CD4-positive, alpha-beta memory T cell (primary cell): Measurements from ENCODE around the gene DPEP3. TPM values are rescaled to one million over a fixed set of nuclear protein-coding genes. Genes with fewer than 3 reads are reported as not detected.
"Not testable (repeated sequence)": the region's sequence is repeated elsewhere in the genome, so short reads cannot be mapped to it uniquely, and the experiment has no call there.

Experiments used
- CTCF ChIA-PET: fragments of 350-600 bp; sonication (Branson Sonifier 250); formaldehyde crosslinking; loops from one replicate; lab custom pipeline; 2021; ENCODE audit warnings: inconsistent platforms; ENCODE audit not compliant: partially characterized antibody; lab: Charles Lee
- POLR2A ChIA-PET: fragments of 350-600 bp; sonication (Branson Sonifier 250); formaldehyde crosslinking; loops from one replicate; lab custom pipeline; 2021; ENCODE audit not compliant: partially characterized antibody; lab: Charles Lee
- DNase-seq, 5 donors: peaks; one replicate each; pipeline versions ENCODE4 v3.0.0 to v3.0.0-alpha.2; 2020 to 2022; ENCODE audit warnings: mixed read lengths in 1 of 5
- H3K27ac ChIP-seq: one replicate; pipeline ENCODE4 v1.7.0; 2013; ENCODE audit warnings: low read depth, low read length
- H3K27me3 ChIP-seq: 2 replicates; pipeline ENCODE4 v1.7.0; 2013; ENCODE audit warnings: mild to moderate bottlenecking, low read length, moderate library complexity; ENCODE audit not compliant: insufficient read depth
- H3K36me3 ChIP-seq: 2 replicates; pipeline ENCODE4 v1.7.0; 2013; ENCODE audit warnings: mild to moderate bottlenecking, low read length, moderate library complexity; ENCODE audit not compliant: insufficient read depth
- H3K4me1 ChIP-seq: 2 replicates; pipeline ENCODE4 v1.7.0; 2013; ENCODE audit warnings: mild to moderate bottlenecking, low read length, moderate library complexity; ENCODE audit not compliant: insufficient read depth
- H3K4me3 ChIP-seq, 2 donors: one replicate each; pipeline ENCODE4 v1.7.0; 2013; ENCODE audit warnings: low read length in 2 of 2, mild to moderate bottlenecking in 1 of 2
- H3K9me3 ChIP-seq, 2 donors: one replicate each; pipeline ENCODE4 v1.7.0; 2013; ENCODE audit warnings: low read length in 2 of 2, control low read depth in 1 of 2; ENCODE audit not compliant: control insufficient read depth in 1 of 2
- H3K27ac Mint-ChIP-seq, 7 donors: one replicate each; pipeline ENCODE4 v1.8.0; 2020 to 2021; ENCODE audit warnings: mixed read lengths in 7 of 7, mild to moderate bottlenecking in 6 of 7, inconsistent platforms in 3 of 7, moderate library complexity in 3 of 7
- H3K27me3 Mint-ChIP-seq, 2 donors: one replicate each; pipeline ENCODE4 v1.8.0; 2020 to 2021; ENCODE audit warnings: mixed read lengths in 2 of 2
- H3K36me3 Mint-ChIP-seq, 2 donors: one replicate each; pipeline ENCODE4 v1.8.0; 2020 to 2021; ENCODE audit warnings: mixed read lengths in 2 of 2, inconsistent platforms in 1 of 2, mild to moderate bottlenecking in 1 of 2
- H3K4me1 Mint-ChIP-seq, 4 donors: one replicate each; pipeline ENCODE4 v1.8.0; 2020 to 2021; ENCODE audit warnings: mixed read lengths in 4 of 4, mild to moderate bottlenecking in 1 of 4
- H3K4me3 Mint-ChIP-seq, 8 donors: one replicate each; pipeline ENCODE4 v1.8.0; 2020 to 2021; ENCODE audit warnings: mixed read lengths in 8 of 8, mild to moderate bottlenecking in 7 of 8, moderate library complexity in 6 of 8, inconsistent platforms in 3 of 8
- H3K9me3 Mint-ChIP-seq, 8 donors: one replicate each; pipeline ENCODE4 v1.8.0; 2020 to 2021; ENCODE audit warnings: mixed read lengths in 8 of 8, mild to moderate bottlenecking in 5 of 8, inconsistent platforms in 3 of 8, moderate library complexity in 1 of 8
- intact Hi-C: fragments of 100-400 bp; cut with micrococcal nuclease; formaldehyde crosslinking; loops from one replicate; pipeline ENCODE4 v1.15.1; 2023
- polyA plus RNA-seq, 2 donors: library from polyadenylated mRNA; unstranded; fragments of 300-500 nt; fragmentation: Illumina TruSeq; gene quantifications; one replicate each; pipeline ENCODE4 v1.2.3, GENCODE V29; 2021
- total RNA-seq, 2 experiments: library from RNA; stranded (reverse); gene quantifications; one replicate each; pipeline ENCODE4 v1.2.3, GENCODE V29; 2021

The DPEP3 gene
- total and polyA plus RNA-seq, 4 experiments from 2014 or later: 0.91 to 1.2 TPM; not detected in 2

GRCh38 chr16:67937713-67938112 lies 42.6 kb downstream of the DPEP3 start:
- Mint-ChIP-seq H3K27ac (peak overlapping the region in 3 of 7 donors; percentile 66 to 98 (median 96)), H3K4me1 (peaks cover 28 to 62% (median 48%) of the 10 kb centered on the region in 4 donors), H3K4me3 (peak overlapping the region in 3 of 8 donors; percentile 35 to 100 (median 100)), H3K36me3 (peaks cover 15 to 34% of the 10 kb centered on the region in 2 donors)
- Histone ChIP-seq H3K4me1 (peaks cover 54% of the 10 kb centered on the region), H3K27ac (peak overlapping the region; percentile 81), H3K36me3 (peaks cover 19% of the 10 kb centered on the region)
- ChIA-PET CTCF (interaction anchor here (3.3 kb wide), 1 partner anchor 54 kb away, joined by 16 read pairs; the partner anchor contains the start of gene NRN1L), POLR2A (interaction anchor here (2.1 to 7.3 kb wide), 8 partner anchors 9 to 142 kb away, joined by 6 to 49 read pairs (median 24); partner anchors contain the start of genes DPEP2, NUTF2, SLC12A4 and THAP11)
- not testable (repeated sequence) for H3K27me3 Mint-ChIP-seq, H3K4me3 ChIP-seq, H3K9me3 ChIP-seq, H3K9me3 Mint-ChIP-seq, H3K27me3 ChIP-seq, DNase-seq
- intact Hi-C loops: loop anchor here (2.0 kb wide), 3 partner anchors 31 to 147 kb away; partner anchors contain the start of genes NFATC3 and SLC12A4

- peak in 4 of 5 donors; percentile 80 to 90 (median 83) for DNase-seq
- Mint-ChIP-seq H3K27me3 (no peaks in the 10 kb centered on the region), H3K27ac (peak overlapping the region; percentile 96 to 99 (median 98)), H3K4me3 (peak overlapping the region; percentile 96 to 100 (median 99)), H3K4me1 (peaks cover 26 to 58% (median 47%) of the 10 kb centered on the region in 4 donors), H3K36me3 (peaks cover 15 to 36% of the 10 kb centered on the region in 2 donors), H3K9me3 (peaks cover 0 to 3% (median 0%) of the 10 kb centered on the region in 8 donors)
- Histone ChIP-seq H3K36me3 (peaks cover 23% of the 10 kb centered on the region), H3K4me1 (peaks cover 49% of the 10 kb centered on the region), H3K9me3 (no peaks in the 10 kb centered on the region), H3K27me3 (no peaks in the 10 kb centered on the region), H3K27ac (peak overlapping the region; percentile 81), H3K4me3 (peak overlapping the region; percentile 81 to 98)
- intact Hi-C loops: loop anchor here (2.0 kb wide), 3 partner anchors 32 to 148 kb away; partner anchors contain the start of genes NFATC3 and SLC12A4
- ChIA-PET CTCF (interaction anchor here (1.2 to 3.3 kb wide), 4 partner anchors 46 to 63 kb away, joined by 3 to 16 read pairs (median 3); partner anchors contain the start of gene NRN1L), POLR2A (interaction anchor here (1.0 to 7.3 kb wide), 32 partner anchors 9 to 456 kb away, joined by 3 to 49 read pairs (median 11); partner anchors contain the start of genes ACD, ATP6V0D1, DDX28 and DPEP2)
Observed at GRCh38 chr16:67936880-67937605, 43.3 kb downstream of the DPEP3 start.

GRCh38 chr16:67936124-67936879 lies 44.0 kb downstream of the DPEP3 start, which contains the start of gene PSMB10:
Gene PSMB10 (minus strand): TSS chr16:67936850. CDS start chr16:67936749, 101 bp downstream.
- Histone ChIP-seq H3K27me3 (no peaks in the 10 kb centered on the region), H3K36me3 (peaks cover 30% of the 10 kb centered on the region), H3K9me3 (no peaks in the 10 kb centered on the region), H3K4me3 (peak within 1 kb of the TSS; percentile 81 to 98), H3K27ac (peak within 1 kb of the TSS; percentile 81), H3K4me1 (peaks cover 41% of the 10 kb centered on the region)
- Mint-ChIP-seq H3K9me3 (peaks cover 0 to 3% (median 0%) of the 10 kb centered on the region in 8 donors), H3K27me3 (no peaks in the 10 kb centered on the region), H3K4me3 (peak within 1 kb of the TSS; percentile 96 to 100 (median 99)), H3K4me1 (peaks cover 21 to 51% (median 41%) of the 10 kb centered on the region in 4 donors), H3K36me3 (peaks cover 15 to 37% of the 10 kb centered on the region in 2 donors), H3K27ac (peak within 1 kb of the TSS; percentile 96 to 99 (median 98))
- intact Hi-C loops: loop anchor here (2.0 kb wide), 3 partner anchors 32 to 148 kb away; partner anchors contain the start of genes NFATC3 and SLC12A4
- CTCF ChIA-PET: interaction anchor here (0.5 to 3.3 kb wide), 14 partner anchors 9 to 1251 kb away, joined by 3 to 16 read pairs (median 4); partner anchors contain the start of genes NFATC3 and NRN1L
- POLR2A ChIA-PET: interaction anchor here (0.8 to 7.3 kb wide), 59 partner anchors 8 to 580 kb away, joined by 3 to 49 read pairs (median 6); partner anchors contain the start of genes ACD, ATP6V0D1, CENPT and DDX28
- DNase-seq: peak in 2 of 5 donors; percentile 63 to 82

GRCh38 chr16:67935402-67936123 lies 44.7 kb downstream of the DPEP3 start:
- peaks cover 15 to 40% of the 10 kb centered on the region in 2 donors for H3K36me3 Mint-ChIP-seq
- Histone ChIP-seq H3K4me3 (peak overlapping the region; percentile 81 to 98), H3K9me3 (no peaks in the 10 kb centered on the region), H3K27me3 (no peaks in the 10 kb centered on the region), H3K4me1 (peaks cover 35% of the 10 kb centered on the region), H3K36me3 (peaks cover 31% of the 10 kb centered on the region), H3K27ac (peak overlapping the region; percentile 81)
- ChIA-PET CTCF (interaction anchor here (0.5 to 3.3 kb wide), 14 partner anchors 9 to 1252 kb away, joined by 3 to 16 read pairs (median 4); partner anchors contain the start of genes NFATC3 and NRN1L), POLR2A (interaction anchor here (0.7 to 7.3 kb wide), 58 partner anchors 7 to 581 kb away, joined by 3 to 49 read pairs (median 6); partner anchors contain the start of genes ACD, CENPT, DDX28 and DPEP2)
- intact Hi-C loops: loop anchor here (1.0 to 2.0 kb wide), 8 partner anchors 33 to 373 kb away; partner anchors contain the start of genes CTCF, DPEP2, NFATC3 and PSKH1
- peaks cover 0 to 3% (median 0%) of the 10 kb centered on the region in 8 donors for H3K9me3 Mint-ChIP-seq
- H3K4me3 Mint-ChIP-seq: peak overlapping the region; percentile 96 to 100 (median 99)
- no peaks in the 10 kb centered on the region for H3K27me3 Mint-ChIP-seq
- peak; percentile 91 to 99 (median 95) for DNase-seq
- peaks cover 21 to 50% (median 40%) of the 10 kb centered on the region in 4 donors for H3K4me1 Mint-ChIP-seq
- peak overlapping the region; percentile 96 to 99 (median 98) for H3K27ac Mint-ChIP-seq

- peak overlapping the region in 1 of 2 donors; percentile 98 for H3K4me3 ChIP-seq
- peaks cover 30% of the 10 kb centered on the region for H3K4me1 ChIP-seq
- Mint-ChIP-seq H3K27me3 (no peaks in the 10 kb centered on the region), H3K36me3 (peaks cover 15 to 40% of the 10 kb centered on the region in 2 donors), H3K4me1 (peaks cover 18 to 45% (median 35%) of the 10 kb centered on the region in 4 donors), H3K9me3 (peaks cover 0 to 3% (median 0%) of the 10 kb centered on the region in 8 donors), H3K4me3 (peak overlapping the region; percentile 96 to 100 (median 99)), H3K27ac (peak overlapping the region; percentile 96 to 99 (median 98))
- intact Hi-C loops: loop anchor here (1.0 kb wide), 5 partner anchors 42 to 373 kb away; partner anchors contain the start of genes CTCF, DPEP2 and PSKH1
- peak overlapping the region; percentile 81 for H3K27ac ChIP-seq
- POLR2A ChIA-PET: interaction anchor here (0.7 to 7.3 kb wide), 45 partner anchors 9 to 453 kb away, joined by 3 to 49 read pairs (median 7); partner anchors contain the start of genes ACD, ATP6V0D1, CENPT and DDX28
- H3K36me3 ChIP-seq: peaks cover 36% of the 10 kb centered on the region
- H3K9me3 ChIP-seq: no peaks in the 10 kb centered on the region
- no peak for DNase-seq
- CTCF ChIA-PET: interaction anchor here (1.0 to 3.3 kb wide), 10 partner anchors 8 to 414 kb away, joined by 3 to 16 read pairs (median 6); partner anchors contain the start of genes NFATC3 and NRN1L
- no peaks in the 10 kb centered on the region for H3K27me3 ChIP-seq
Observed at GRCh38 chr16:67935101-67935401, 45.2 kb downstream of the DPEP3 start.
